HCT116 (cell line): Measurements from ENCODE around the gene UPF2. TPM values are rescaled to one million over a fixed set of nuclear protein-coding genes. Genes with fewer than 3 reads are reported as not detected.

Source experiments
- ATAC-seq: fragments of 200-7000 bp; cut with Tn5 transposase; 2 replicates; pipeline ENCODE4 v1.9.1; 2020; ENCODE audit warnings: mild to moderate bottlenecking, moderate library complexity
- BruUV-seq: library from RNA; stranded (reverse); fragments of 400-500 nt; replicated peaks from 2 replicates; lab custom pipeline; 2021; lab: Mats Ljungman, UMichigan
- CTCF ChIA-PET: fragments of 300-600 bp; sonication (Branson Sonifier 250); formaldehyde crosslinking; loops from one replicate; lab custom pipeline; 2021; ENCODE audit warnings: antibody characterized with exemption; lab: Charles Lee
- POLR2A ChIA-PET: fragments of 300-600, 350-600 bp; sonication (Branson Sonifier 250); formaldehyde crosslinking; loops from one replicate; lab custom pipeline; 2021; ENCODE audit warnings: antibody characterized with exemption; lab: Charles Lee
- RAD21 ChIA-PET, 2 experiments: fragments of 300-600 bp; sonication (Branson Sonifier 250); formaldehyde crosslinking; loops; one replicate each; lab custom pipeline; 2023; ENCODE audit warnings: low total read pairs in 2 of 2; ENCODE audit not compliant: uncharacterized antibody in 2 of 2, unreplicated experiment in 2 of 2, low non-redundant PET in 1 of 2; lab: Charles Lee
- DNase-seq: peaks from one replicate; pipeline ENCODE4 v3.0.0-alpha.2; 2010; ENCODE audit warnings: low read depth, low spot score
- H2AFZ ChIP-seq: fragments of 200-600 bp; shearing (Covaris generic), sonication (generic); 2 replicates; pipeline ENCODE4 v1.6.1; 2017; ENCODE audit warnings: low read depth, mixed run types, mixed read lengths, antibody characterized with exemption, low read length; ENCODE audit not compliant: poor library complexity, severe bottlenecking
- H3K27ac ChIP-seq: 2 replicates; pipeline ENCODE4 v1.5.1; 2012; ENCODE audit warnings: low read depth, low read length
- H3K27me3 ChIP-seq: fragments of 200-600 bp; sonication (generic); 2 replicates; pipeline ENCODE4 v1.6.1; 2016; ENCODE audit warnings: mixed run types, low read length, mixed read lengths; ENCODE audit not compliant: insufficient read depth
- H3K36me3 ChIP-seq, 2 experiments: fragments of 200-500 bp in 1 of 2; fragments of 200-600 bp in 1 of 2; sonication (Bioruptor generic) in 1 of 2; sonication (generic) in 1 of 2; 2 replicates each; pipeline versions ENCODE4 v1.5.1 to v1.6.1; 2014 to 2016; ENCODE audit warnings: low read length in 2 of 2, inconsistent platforms in 1 of 2, mixed read lengths in 1 of 2, mixed run types in 1 of 2; ENCODE audit not compliant: insufficient read depth in 2 of 2, control insufficient read depth in 1 of 2
- H3K4me1 ChIP-seq, 2 experiments: fragments of 200-600 bp in 1 of 2; sonication (generic) in 1 of 2; 2 replicates each; pipeline versions ENCODE4 v1.5.1 to v1.6.1; 2012 to 2017; ENCODE audit warnings: low read length in 2 of 2, inconsistent platforms in 1 of 2, mild to moderate bottlenecking in 1 of 2, mixed read lengths in 1 of 2, mixed run types in 1 of 2, moderate library complexity in 1 of 2; ENCODE audit not compliant: insufficient read depth in 2 of 2, control insufficient read depth in 1 of 2
- H3K4me2 ChIP-seq: fragments of 200-600 bp; sonication (generic); 2 replicates; pipeline ENCODE4 v1.6.1; 2017; ENCODE audit warnings: mixed run types, low read length, mixed read lengths
- H3K4me3 ChIP-seq, 2 experiments: fragments of 200-600 bp in 1 of 2; sonication (generic) in 1 of 2; replicated peaks in 1 of 2; 2 replicates each; pipeline ENCODE4 v1.5.1; 2011 to 2016; ENCODE audit warnings: low read length in 2 of 2, control low read depth in 1 of 2, low read depth in 1 of 2, mild to moderate bottlenecking in 1 of 2, mixed read lengths in 1 of 2, mixed run types in 1 of 2
- H3K79me2 ChIP-seq: fragments of 200-600 bp; sonication (generic); 2 replicates; pipeline ENCODE4 v1.6.1; 2017; ENCODE audit warnings: mild to moderate bottlenecking, mixed run types, low read length, moderate library complexity, mixed read lengths; ENCODE audit not compliant: insufficient read depth
- H3K9ac ChIP-seq: fragments of 200-600 bp; sonication (generic); 2 replicates; pipeline ENCODE4 v1.6.1; 2016; ENCODE audit warnings: low read length, mixed read lengths
- H3K9me2 ChIP-seq: fragments of 200-600 bp; sonication (generic), shearing (Covaris generic); 2 replicates; pipeline ENCODE4 v1.6.1; 2017; ENCODE audit warnings: mixed run types, mild to moderate bottlenecking, moderate library complexity; ENCODE audit not compliant: insufficient read depth
- H3K9me3 ChIP-seq, 2 experiments: fragments of 200-500 bp in 1 of 2; fragments of 200-600 bp in 1 of 2; sonication (Bioruptor generic) in 1 of 2; sonication (generic) in 1 of 2; 2 replicates each; pipeline ENCODE4 v1.6.1; 2014 to 2017; ENCODE audit warnings: low read length in 2 of 2, mixed read lengths in 2 of 2, inconsistent platforms in 1 of 2, low read depth in 1 of 2, mild to moderate bottlenecking in 1 of 2, mixed run types in 1 of 2, moderate library complexity in 1 of 2; ENCODE audit not compliant: control insufficient read depth in 1 of 2, insufficient read depth in 1 of 2
- H4K20me1 ChIP-seq: fragments of 200-600 bp; sonication (generic), shearing (Covaris generic); 2 replicates; pipeline ENCODE4 v1.6.1; 2017; ENCODE audit warnings: mixed run types, mild to moderate bottlenecking, moderate library complexity; ENCODE audit not compliant: insufficient read depth
- CEBPB ChIP-seq: IDR thresholded peaks from 2 replicates; pipeline ENCODE4 v1.6.1; 2012; ENCODE audit warnings: low read depth
- ELF1 ChIP-seq: IDR thresholded peaks from 2 replicates; pipeline ENCODE4 v1.6.1; 2012; ENCODE audit warnings: low read depth, borderline replicate concordance
- EZH2phosphoT487 ChIP-seq: fragments of 200-600 bp; IDR thresholded peaks from 2 replicates; pipeline ENCODE4 v1.6.1; 2018; ENCODE audit warnings: antibody characterized with exemption, borderline replicate concordance
- SRF ChIP-seq: IDR thresholded peaks from 2 replicates; pipeline ENCODE4 v1.6.1; 2012; ENCODE audit warnings: low read depth
- TCF7L2 ChIP-seq: IDR thresholded peaks from 2 replicates; pipeline ENCODE4 v1.7.0; 2011; ENCODE audit warnings: borderline replicate concordance, inconsistent platforms; ENCODE audit not compliant: insufficient read depth, insufficient read length; ENCODE audit errors: extremely low read depth
- intact Hi-C: fragments of 100-400 bp; cut with micrococcal nuclease; formaldehyde crosslinking; loops from 2 replicates; pipeline ENCODE4 v1.10.0; 2022
- total RNA-seq: library from RNA; stranded (reverse); gene quantifications from one replicate; pipeline ENCODE4 v1.2.1, GENCODE V29; 2021; ENCODE audit not compliant: unreplicated experiment

The UPF2 gene
- total RNA-seq, 1 experiment from 2014 or later, result 27.3 TPM

- Histone ChIP-seq H3K36me3 (peaks cover 10 to 14% of the 10 kb centered on the region in 2 experiments; a peak in 2 of 4 replicates), H3K4me3 (no peak overlapping the region), H3K9me2 (no peaks in the 10 kb centered on the region), H3K9ac (no peak overlapping the region), H4K20me1 (no peaks in the 10 kb centered on the region), H3K27me3 (no peaks in the 10 kb centered on the region), H3K79me2 (no peaks in the 10 kb centered on the region), H2AFZ (no peak overlapping the region)
- CTCF ChIA-PET, result no interaction called here
- BruUV-seq, result no TSS peak
- POLR2A ChIA-PET, result no interaction called here
- RAD21 ChIA-PET, result no interaction called here
- no peak for TF ChIP-seq EZH2phosphoT487
- TF ChIP-seq SRF, result no peak
- TF ChIP-seq ELF1, result no peak
- TF ChIP-seq TCF7L2, result no peak
- no peak for TF ChIP-seq CEBPB
- TF ChIP-seq, all 23 proteins: peak for 0
- DNase-seq, result no peak
- Histone ChIP-seq H3K9me3 (no peaks in the 10 kb centered on the region), H3K4me1 (peaks cover 2 to 16% of the 10 kb centered on the region in 2 experiments; a peak in 3 of 4 replicates), H3K4me2 (no peak overlapping the region), H3K27ac (no peak overlapping the region)
- no peak for ATAC-seq
- intact Hi-C loops, result no loop called here
Observed at GRCh38 chr10:11919271-11919670, 123.3 kb downstream of the UPF2 start.

- DNase-seq (no peak), ATAC-seq (no peak)
- Histone ChIP-seq H3K79me2 (no peaks in the 10 kb centered on the region), H3K4me1 (peaks cover 2 to 16% of the 10 kb centered on the region in 2 experiments; a peak in 3 of 4 replicates), H3K9me3 (no peaks in the 10 kb centered on the region), H3K9ac (no peak overlapping the region), H3K9me2 (no peaks in the 10 kb centered on the region), H3K4me2 (no peak overlapping the region), H2AFZ (no peak overlapping the region), H4K20me1 (no peaks in the 10 kb centered on the region), H3K27me3 (no peaks in the 10 kb centered on the region), H3K36me3 (peaks cover 10 to 14% of the 10 kb centered on the region in 2 experiments; a peak in 2 of 4 replicates), H3K4me3 (no peak overlapping the region), H3K27ac (no peak overlapping the region)
- intact Hi-C loops, result no loop called here
- BruUV-seq, result TSS peak; percentile 28
- RAD21 ChIA-PET, result no interaction called here
- CTCF ChIA-PET, result no interaction called here
- POLR2A ChIA-PET, result no interaction called here
- no peak for TF ChIP-seq ELF1
Observed at GRCh38 chr10:11918384-11918783, 124.2 kb downstream of the UPF2 start.
